ENCODE data around the gene SFSWAP. TPM values are rescaled to one million over a fixed set of nuclear protein-coding genes. Genes with fewer than 3 reads are reported as not detected.

Gene SFSWAP
- total and polyA plus RNA-seq, 2 of the 8 experiments (the other 6 are each of a cell fraction or from before 2014, with no cell fraction given), result 36.5 to 49.5 TPM

- TF ChIP-seq PHF8 (conservative IDR thresholded peaks at IDR 0.05; ENCODE audit: low read depth, low read length), result no peak
- TF ChIP-seq GTF2F1 (IDR thresholded peaks at IDR 0.05; ENCODE audit: borderline replicate concordance, low read depth, low read length), result no peak
- TF ChIP-seq KDM4A (IDR thresholded peaks at IDR 0.05; ENCODE audit: low read depth, low read length, severe bottlenecking), result no peak
- TF ChIP-seq MAX (IDR thresholded peaks at IDR 0.05), result no peak
- TF ChIP-seq TEAD4 (IDR thresholded peaks at IDR 0.05; ENCODE audit: low read depth, low read length), result no peak
Measured at GRCh38 chr12:131714759-131715158, 3.9 kb downstream of the SFSWAP start (continued).
